ENCODE results near the gene VHLL. TPM values are rescaled to one million over a fixed set of nuclear protein-coding genes. Genes with fewer than 3 reads are reported as not detected.
A peak's percentile ranks its signal among the peaks of the same experiment; 100 is the strongest.

The VHLL gene
- total RNA-seq, 1 experiment from 2014 or later, result 0.49 TPM

GRCh38 chr1:156308078-156308477 is 9.0 kb upstream of the VHLL start:
- ChIA-PET CTCF (interaction anchor here (0.5 to 2.3 kb wide), 5 partner anchors 13 to 178 kb away, joined by 3 to 6 read pairs (median 4); no protein-coding TSS in a partner anchor), POLR2A (interaction anchor here (0.8 to 1.4 kb wide), 5 partner anchors 9 to 27 kb away, joined by 5 to 7 read pairs (median 5); partner anchors contain the start of genes SMG5 and TMEM79)
- H3K4me3 Mint-ChIP-seq (ENCODE audit: unreplicated experiment), result no peak overlapping the region
- intact Hi-C loops (cut with micrococcal nuclease), result no loop called here
- H3K27me3 Mint-ChIP-seq (ENCODE audit: insufficient read depth, unreplicated experiment), result no peaks in the 10 kb centered on the region
- DNase-seq (ENCODE audit: unreplicated experiment), result no peak
- TF ChIP-seq, protein P1, sequence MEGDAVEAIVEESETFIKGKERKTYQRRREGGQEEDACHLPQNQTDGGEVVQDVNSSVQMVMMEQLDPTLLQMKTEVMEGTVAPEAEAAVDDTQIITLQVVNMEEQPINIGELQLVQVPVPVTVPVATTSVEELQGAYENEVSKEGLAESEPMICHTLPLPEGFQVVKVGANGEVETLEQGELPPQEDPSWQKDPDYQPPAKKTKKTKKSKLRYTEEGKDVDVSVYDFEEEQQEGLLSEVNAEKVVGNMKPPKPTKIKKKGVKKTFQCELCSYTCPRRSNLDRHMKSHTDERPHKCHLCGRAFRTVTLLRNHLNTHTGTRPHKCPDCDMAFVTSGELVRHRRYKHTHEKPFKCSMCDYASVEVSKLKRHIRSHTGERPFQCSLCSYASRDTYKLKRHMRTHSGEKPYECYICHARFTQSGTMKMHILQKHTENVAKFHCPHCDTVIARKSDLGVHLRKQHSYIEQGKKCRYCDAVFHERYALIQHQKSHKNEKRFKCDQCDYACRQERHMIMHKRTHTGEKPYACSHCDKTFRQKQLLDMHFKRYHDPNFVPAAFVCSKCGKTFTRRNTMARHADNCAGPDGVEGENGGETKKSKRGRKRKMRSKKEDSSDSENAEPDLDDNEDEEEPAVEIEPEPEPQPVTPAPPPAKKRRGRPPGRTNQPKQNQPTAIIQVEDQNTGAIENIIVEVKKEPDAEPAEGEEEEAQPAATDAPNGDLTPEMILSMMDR (IDR thresholded peaks at IDR 0.05; ENCODE audit: unreplicated experiment), result no peak
- peaks cover 14% of the 10 kb centered on the region for H3K4me1 Mint-ChIP-seq (ENCODE audit: insufficient read depth, unreplicated experiment)
- peaks cover 100% of the 10 kb centered on the region for H3K36me3 Mint-ChIP-seq (ENCODE audit: insufficient read depth, unreplicated experiment)
- no TSS peak for BruUV-seq (replicated peaks)
- no peaks in the 10 kb centered on the region for H3K9me3 Mint-ChIP-seq (ENCODE audit: unreplicated experiment)
- H3K27ac Mint-ChIP-seq (ENCODE audit: low read depth, unreplicated experiment), result peak overlapping the region; percentile 35

GRCh38 chr1:156305215-156305614 is 6.1 kb upstream of the VHLL start:
- intact Hi-C loops (cut with micrococcal nuclease), result no loop called here
- POLR2A ChIA-PET, result interaction anchor here (13.5 kb wide), 1 partner anchor 21 kb away, joined by 210 read pairs; the partner anchor contains the start of genes SMG5 and TMEM79
- Mint-ChIP-seq H3K9me3 (ENCODE audit: unreplicated experiment) (no peaks in the 10 kb centered on the region), H3K36me3 (ENCODE audit: insufficient read depth, unreplicated experiment) (peaks cover 85% of the 10 kb centered on the region), H3K27ac (ENCODE audit: low read depth, unreplicated experiment) (no peak overlapping the region), H3K4me3 (ENCODE audit: unreplicated experiment) (no peak overlapping the region), H3K27me3 (ENCODE audit: insufficient read depth, unreplicated experiment) (no peaks in the 10 kb centered on the region), H3K4me1 (ENCODE audit: insufficient read depth, unreplicated experiment) (peaks cover 11% of the 10 kb centered on the region)
- CTCF ChIA-PET, result interaction anchor here (0.6 to 4.5 kb wide), 5 partner anchors 14 to 1346 kb away, joined by 3 to 24 read pairs (median 4); no protein-coding TSS in a partner anchor
- no peak for DNase-seq (ENCODE audit: unreplicated experiment)
- BruUV-seq (replicated peaks), result no TSS peak
- TF ChIP-seq, protein P1 (IDR thresholded peaks at IDR 0.05; ENCODE audit: unreplicated experiment), result no peak

- no TSS peak for BruUV-seq (replicated peaks)
- DNase-seq (ENCODE audit: unreplicated experiment), result no peak
- intact Hi-C loops (cut with micrococcal nuclease), result no loop called here
- H3K27me3 Mint-ChIP-seq (ENCODE audit: insufficient read depth, unreplicated experiment), result no peaks in the 10 kb centered on the region
- H3K27ac Mint-ChIP-seq (ENCODE audit: low read depth, unreplicated experiment), result no peak overlapping the region
- CTCF ChIA-PET, result interaction anchor here (0.7 to 4.5 kb wide), 6 partner anchors 13 to 283 kb away, joined by 3 to 24 read pairs (median 5); partner anchors contain the start of gene SMG5
- POLR2A ChIA-PET, result interaction anchor here (0.6 to 13.5 kb wide), 11 partner anchors 9 to 685 kb away, joined by 3 to 210 read pairs (median 6); partner anchors contain the start of genes CCT3, PMF1, SMG5 and TMEM79
- TF ChIP-seq, protein P1 (IDR thresholded peaks at IDR 0.05; ENCODE audit: unreplicated experiment), result no peak
- no peak overlapping the region for H3K4me3 Mint-ChIP-seq (ENCODE audit: unreplicated experiment)
- H3K4me1 Mint-ChIP-seq (ENCODE audit: insufficient read depth, unreplicated experiment), result peaks cover 11% of the 10 kb centered on the region
- no peaks in the 10 kb centered on the region for H3K9me3 Mint-ChIP-seq (ENCODE audit: unreplicated experiment)
- H3K36me3 Mint-ChIP-seq (ENCODE audit: insufficient read depth, unreplicated experiment), result peaks cover 65% of the 10 kb centered on the region
Measured at GRCh38 chr1:156303241-156303640, 4.1 kb upstream of the VHLL start.

- DNase-seq (ENCODE audit: unreplicated experiment), result peak; percentile 53
- Mint-ChIP-seq H3K4me3 (ENCODE audit: unreplicated experiment) (peak within 1 kb of the TSS; percentile 93), H3K27me3 (ENCODE audit: insufficient read depth, unreplicated experiment) (no peaks in the 10 kb centered on the region), H3K4me1 (ENCODE audit: insufficient read depth, unreplicated experiment) (peaks cover 19% of the 10 kb centered on the region), H3K36me3 (ENCODE audit: insufficient read depth, unreplicated experiment) (peaks cover 15% of the 10 kb centered on the region), H3K27ac (ENCODE audit: low read depth, unreplicated experiment) (peak within 1 kb of the TSS; percentile 96), H3K9me3 (ENCODE audit: unreplicated experiment) (no peaks in the 10 kb centered on the region)
- no TSS peak for BruUV-seq (replicated peaks)
- POLR2A ChIA-PET, result interaction anchor here (0.6 to 13.5 kb wide), 7 partner anchors 11 to 149 kb away, joined by 3 to 210 read pairs (median 3); partner anchors contain the start of genes CCT3, PMF1, SLC25A44 and SMG5
- intact Hi-C loops (cut with micrococcal nuclease), result no loop called here
- TF ChIP-seq, protein P1 (IDR thresholded peaks at IDR 0.05; ENCODE audit: unreplicated experiment), result no peak
- CTCF ChIA-PET, result interaction anchor here (0.6 to 0.9 kb wide), 3 partner anchors 12 to 32 kb away, joined by 3 to 4 read pairs (median 3); partner anchors contain the start of gene SMG5
Measured at GRCh38 chr1:156295391-156295947, 3.6 kb downstream of the VHLL start, which contains the start of gene GLMP. Gene GLMP, minus strand, starts transcription at chr1:156295679. Its CDS starts 34 bp downstream, at chr1:156295645.
